Measurements from ENCODE around the gene CDK1.

CDK1 gene

DNA sequence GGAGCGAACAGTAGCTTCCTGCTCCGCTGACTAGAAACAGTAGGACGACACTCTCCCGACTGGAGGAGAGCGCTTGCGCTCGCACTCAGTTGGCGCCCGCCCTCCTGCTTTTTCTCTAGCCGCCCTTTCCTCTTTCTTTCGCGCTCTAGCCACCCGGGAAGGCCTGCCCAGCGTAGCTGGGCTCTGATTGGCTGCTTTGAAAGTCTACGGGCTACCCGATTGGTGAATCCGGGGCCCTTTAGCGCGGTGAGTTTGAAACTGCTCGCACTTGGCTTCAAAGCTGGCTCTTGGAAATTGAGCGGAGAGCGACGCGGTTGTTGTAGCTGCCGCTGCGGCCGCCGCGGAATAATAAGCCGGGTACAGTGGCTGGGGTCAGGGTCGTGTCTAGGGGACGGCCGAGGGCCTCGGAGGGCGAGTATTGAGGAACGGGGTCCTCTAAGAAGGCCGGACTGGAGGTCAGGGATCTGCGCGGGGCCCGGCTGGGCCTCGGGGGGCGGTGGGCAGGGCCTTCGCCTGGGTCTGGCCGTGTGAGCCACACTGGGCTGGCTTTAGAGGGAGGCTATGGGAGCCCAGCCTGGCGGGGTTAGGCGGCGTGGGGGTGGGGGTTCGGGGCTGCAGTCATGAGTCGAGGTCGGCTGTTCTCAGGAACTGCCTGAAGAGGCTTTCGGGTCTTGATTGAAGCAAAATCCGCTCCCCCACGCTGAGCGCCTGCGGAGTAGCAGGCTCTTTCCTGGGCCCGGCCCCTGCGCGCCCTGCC lies at the start of gene CDK1:
Gene CDK1, plus strand, starts transcription at position 265 of the 757 bp plus-strand sequence. CDS start 1,688 bp downstream, outside the sequence.
- no peaks in the 10 kb centered on the region for H3K9me3 ChIP-seq (ENCODE audit: control insufficient read depth in 1 of 2, low read length in 2 of 2)
- peak within 1 kb of the TSS; percentile 75 to 80 for H3K4me3 ChIP-seq (ENCODE audit: low read depth in 1 of 2, low read length in 2 of 2)
- no peaks in the 10 kb centered on the region for H3K27me3 ChIP-seq (ENCODE audit: low read depth, low read length)
- peak within 1 kb of the TSS; percentile 10 for H3K27ac ChIP-seq (ENCODE audit: low read length)
- no peaks in the 10 kb centered on the region for H3K36me3 ChIP-seq (ENCODE audit: control insufficient read depth in 1 of 2, insufficient read depth in 2 of 2, low read length in 2 of 2)
- H3K4me1 ChIP-seq (ENCODE audit: control insufficient read depth in 1 of 2, insufficient read depth in 2 of 2, low read length in 2 of 2): peaks cover 0 to 8% of the 10 kb centered on the region in 2 donors

DNA sequence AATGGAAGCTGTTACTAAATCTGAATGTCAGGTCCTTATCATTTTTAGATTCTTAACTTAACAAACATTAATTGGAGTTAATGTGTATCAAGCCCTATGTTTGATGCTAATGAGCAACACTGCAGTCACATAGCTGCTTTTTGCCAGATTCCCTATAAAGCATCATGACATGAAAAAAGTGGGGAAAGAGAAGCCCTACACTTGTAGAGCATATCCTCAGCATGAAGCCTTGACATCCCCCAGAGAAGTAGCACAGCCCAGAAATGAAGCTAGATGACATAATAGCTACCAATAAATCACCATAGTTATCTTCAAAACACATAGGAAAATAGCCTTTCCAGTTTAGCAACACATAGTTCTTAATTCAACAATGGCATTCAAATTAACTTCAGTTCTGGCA lies 49.2 kb upstream of the CDK1 start:
- H3K9me3 ChIP-seq (ENCODE audit: control insufficient read depth in 1 of 2, low read length in 2 of 2): no peaks in the 10 kb centered on the region
- H3K27me3 ChIP-seq (ENCODE audit: low read depth, low read length): no peaks in the 10 kb centered on the region
- no peak overlapping the region for H3K4me3 ChIP-seq (ENCODE audit: low read depth in 1 of 2, low read length in 2 of 2)
- no peaks in the 10 kb centered on the region for H3K36me3 ChIP-seq (ENCODE audit: control insufficient read depth in 1 of 2, insufficient read depth in 2 of 2, low read length in 2 of 2)
- H3K4me1 ChIP-seq (ENCODE audit: control insufficient read depth in 1 of 2, insufficient read depth in 2 of 2, low read length in 2 of 2): peaks cover 0 to 5% of the 10 kb centered on the region in 2 donors
- no peak overlapping the region for H3K27ac ChIP-seq (ENCODE audit: low read length)

DNA sequence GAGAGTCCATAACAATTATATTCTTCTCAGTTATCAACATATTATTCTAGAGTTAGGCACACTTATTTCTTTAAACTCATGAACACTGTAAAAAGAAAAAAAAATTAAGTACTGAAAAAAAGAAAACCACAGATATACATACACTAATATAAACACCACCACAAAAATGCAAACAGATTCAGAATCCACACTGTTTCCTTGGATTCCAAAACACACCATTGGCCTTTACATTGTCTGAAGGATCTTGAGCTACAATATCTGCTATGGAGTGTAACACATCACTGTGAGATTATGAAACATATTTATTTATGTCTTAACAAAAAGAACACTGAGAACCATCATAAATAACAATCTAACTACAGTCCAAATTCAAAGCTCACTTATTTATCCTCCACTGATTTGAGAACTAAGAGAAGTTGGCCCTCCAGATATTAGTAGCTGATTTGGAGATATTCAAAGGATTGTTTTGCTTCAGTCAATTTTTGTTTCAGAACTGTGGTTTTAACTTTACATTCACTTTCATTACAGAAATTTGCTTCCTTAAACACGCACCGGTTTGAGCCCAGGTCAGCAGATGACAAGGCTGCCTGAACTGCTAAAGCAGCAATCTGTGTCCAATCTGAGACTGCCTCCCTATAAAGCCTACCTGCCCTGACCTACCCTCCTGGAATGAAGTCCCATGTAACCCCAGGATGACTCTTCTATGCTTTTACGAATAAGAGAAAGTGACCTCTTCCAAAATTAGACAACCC lies 47.0 kb upstream of the CDK1 start:
- H3K9me3 ChIP-seq (ENCODE audit: control insufficient read depth in 1 of 2, low read length in 2 of 2): no peaks in the 10 kb centered on the region
- no peaks in the 10 kb centered on the region for H3K27me3 ChIP-seq (ENCODE audit: low read depth, low read length)
- H3K4me1 ChIP-seq (ENCODE audit: control insufficient read depth in 1 of 2, insufficient read depth in 2 of 2, low read length in 2 of 2): peaks cover 0 to 5% of the 10 kb centered on the region in 2 donors
- no peaks in the 10 kb centered on the region for H3K36me3 ChIP-seq (ENCODE audit: control insufficient read depth in 1 of 2, insufficient read depth in 2 of 2, low read length in 2 of 2)
- peak overlapping the region in 1 of 2 donors; percentile 75 for H3K4me3 ChIP-seq (ENCODE audit: low read depth in 1 of 2, low read length in 2 of 2)
- peak overlapping the region; percentile 68 for H3K27ac ChIP-seq (ENCODE audit: low read length)

DNA sequence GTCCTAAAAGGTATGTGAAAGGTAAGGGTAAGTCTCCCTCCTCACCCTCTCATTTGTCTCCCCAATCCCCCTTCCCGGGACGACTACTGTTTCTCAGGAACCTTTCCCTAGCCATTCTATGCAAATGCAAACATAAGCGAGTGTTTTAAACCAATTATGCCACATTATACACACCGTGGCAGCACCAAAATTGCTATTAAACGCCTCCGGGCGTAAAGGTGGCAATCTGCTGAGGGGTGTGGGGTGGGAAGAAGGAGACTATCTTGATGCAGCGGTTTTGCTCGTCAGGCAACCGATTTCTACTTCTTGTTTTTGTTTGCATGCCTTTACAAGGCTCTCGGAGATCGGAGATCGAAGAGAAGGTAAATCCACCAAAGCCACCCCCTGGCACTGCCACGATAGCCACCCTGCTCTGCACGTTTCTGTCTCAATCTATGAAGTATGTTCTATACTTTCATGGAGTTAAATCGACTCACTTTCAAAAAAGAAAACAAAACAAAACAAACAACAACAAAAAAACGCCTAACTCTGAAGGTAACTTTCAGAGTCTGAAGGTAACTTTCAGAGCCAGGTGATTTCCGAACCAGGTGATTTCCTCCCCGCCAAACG lies 46.0 kb upstream of the CDK1 start:
- Histone ChIP-seq H3K27ac (ENCODE audit: low read length) (peak overlapping the region; percentile 68), H3K4me3 (ENCODE audit: low read depth in 1 of 2, low read length in 2 of 2) (peak overlapping the region; percentile 66 to 75)

DNA sequence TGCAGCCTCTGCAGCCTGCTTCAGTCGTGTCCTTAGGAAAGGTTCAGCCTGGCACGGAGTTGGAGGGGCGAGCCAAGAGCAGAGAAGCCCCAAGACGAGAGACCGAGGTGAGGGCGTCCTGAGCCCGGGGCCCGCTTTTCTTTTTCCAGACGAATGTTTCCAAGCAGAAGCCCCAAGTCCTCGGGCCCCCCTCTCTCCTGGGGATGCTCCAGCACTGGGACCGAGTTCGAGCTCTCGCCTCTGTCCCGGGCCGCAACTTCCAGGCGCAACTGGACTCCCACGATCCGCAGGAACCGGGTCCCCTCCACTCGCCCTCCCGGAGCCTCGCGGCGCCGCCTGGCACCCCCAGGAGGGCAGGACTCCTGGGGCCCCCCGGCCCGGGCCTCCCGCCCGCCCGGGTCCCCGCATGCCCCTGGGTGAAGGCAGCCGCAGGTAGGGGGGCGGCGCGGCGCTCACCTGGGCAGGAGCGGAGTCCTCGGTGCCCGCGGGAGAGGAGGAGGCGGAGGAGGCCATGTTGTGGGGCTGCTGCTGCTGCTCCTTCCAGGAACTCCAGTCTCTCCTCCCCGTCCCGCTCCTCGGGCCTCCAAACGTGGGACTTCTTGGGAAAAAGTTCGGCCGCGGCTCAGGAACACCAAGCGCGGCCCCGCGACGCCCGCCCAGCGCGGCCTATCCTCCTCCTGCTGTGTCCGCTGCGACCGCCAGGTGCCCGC lies 45.3 kb upstream of the CDK1 start:
- Histone ChIP-seq H3K4me3 (ENCODE audit: low read depth in 1 of 2, low read length in 2 of 2) (peak overlapping the region; percentile 66 to 75), H3K9me3 (ENCODE audit: control insufficient read depth in 1 of 2, low read length in 2 of 2) (no peaks in the 10 kb centered on the region), H3K4me1 (ENCODE audit: control insufficient read depth in 1 of 2, insufficient read depth in 2 of 2, low read length in 2 of 2) (peaks cover 0 to 5% of the 10 kb centered on the region in 2 donors), H3K36me3 (ENCODE audit: control insufficient read depth in 1 of 2, insufficient read depth in 2 of 2, low read length in 2 of 2) (no peaks in the 10 kb centered on the region), H3K27ac (ENCODE audit: low read length) (peak overlapping the region; percentile 68), H3K27me3 (ENCODE audit: low read depth, low read length) (no peaks in the 10 kb centered on the region)

More for the DNA sequence above, 46.0 kb upstream of the CDK1 start:
- no peaks in the 10 kb centered on the region for H3K36me3 ChIP-seq (ENCODE audit: control insufficient read depth in 1 of 2, insufficient read depth in 2 of 2, low read length in 2 of 2)
- H3K9me3 ChIP-seq (ENCODE audit: control insufficient read depth in 1 of 2, low read length in 2 of 2): no peaks in the 10 kb centered on the region
- H3K27me3 ChIP-seq (ENCODE audit: low read depth, low read length): no peaks in the 10 kb centered on the region
- H3K4me1 ChIP-seq (ENCODE audit: control insufficient read depth in 1 of 2, insufficient read depth in 2 of 2, low read length in 2 of 2): peaks cover 0 to 5% of the 10 kb centered on the region in 2 donors

DNA sequence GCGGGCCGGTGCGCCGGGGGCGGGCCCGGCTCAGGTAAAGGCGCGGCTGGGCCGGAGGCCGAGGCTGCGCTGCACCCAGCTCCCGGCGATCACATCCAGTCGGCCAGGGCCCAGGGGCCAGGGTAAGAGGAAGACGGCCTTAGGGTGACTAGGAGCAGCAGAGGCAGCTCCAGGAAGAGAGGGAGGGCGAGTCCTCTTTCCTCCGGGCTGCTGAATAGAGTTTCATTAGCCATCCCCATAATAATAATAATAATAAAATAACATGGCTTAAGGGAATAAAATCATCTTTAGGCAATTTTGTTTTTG lies 44.8 kb upstream of the CDK1 start:
- no peak overlapping the region for H3K27ac ChIP-seq (ENCODE audit: low read length)

DNA sequence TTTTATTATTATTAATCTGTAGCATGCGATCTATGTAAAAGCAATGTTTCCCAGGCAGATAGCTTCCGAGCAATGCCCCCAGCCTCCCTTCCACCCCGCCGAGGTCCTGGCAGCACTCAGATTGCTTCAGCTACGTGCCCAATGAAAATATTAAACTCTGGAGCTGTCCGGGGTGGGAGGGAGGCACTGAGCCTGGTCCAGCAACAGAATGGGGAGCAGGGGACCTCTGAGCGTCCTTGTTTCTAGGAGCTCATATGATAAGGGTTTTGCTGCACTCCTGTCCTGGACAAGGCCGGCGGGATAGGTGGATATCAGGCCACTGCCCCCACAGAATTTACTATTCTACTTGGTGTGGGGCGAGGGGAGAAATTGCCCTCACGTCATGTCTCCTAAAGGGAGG lies 44.5 kb upstream of the CDK1 start:
- Histone ChIP-seq H3K27ac (ENCODE audit: low read length) (no peak overlapping the region), H3K4me1 (ENCODE audit: control insufficient read depth in 1 of 2, insufficient read depth in 2 of 2, low read length in 2 of 2) (peaks cover 0 to 5% of the 10 kb centered on the region in 2 donors), H3K27me3 (ENCODE audit: low read depth, low read length) (no peaks in the 10 kb centered on the region), H3K4me3 (ENCODE audit: low read depth in 1 of 2, low read length in 2 of 2) (peak overlapping the region in 1 of 2 donors; percentile 66), H3K36me3 (ENCODE audit: control insufficient read depth in 1 of 2, insufficient read depth in 2 of 2, low read length in 2 of 2) (no peaks in the 10 kb centered on the region), H3K9me3 (ENCODE audit: control insufficient read depth in 1 of 2, low read length in 2 of 2) (no peaks in the 10 kb centered on the region)

More for the DNA sequence above, 44.8 kb upstream of the CDK1 start:
- Histone ChIP-seq H3K27me3 (ENCODE audit: low read depth, low read length) (no peaks in the 10 kb centered on the region), H3K4me1 (ENCODE audit: control insufficient read depth in 1 of 2, insufficient read depth in 2 of 2, low read length in 2 of 2) (peaks cover 0 to 5% of the 10 kb centered on the region in 2 donors), H3K4me3 (ENCODE audit: low read depth in 1 of 2, low read length in 2 of 2) (peak overlapping the region; percentile 66 to 75), H3K9me3 (ENCODE audit: control insufficient read depth in 1 of 2, low read length in 2 of 2) (no peaks in the 10 kb centered on the region), H3K36me3 (ENCODE audit: control insufficient read depth in 1 of 2, insufficient read depth in 2 of 2, low read length in 2 of 2) (no peaks in the 10 kb centered on the region)

DNA sequence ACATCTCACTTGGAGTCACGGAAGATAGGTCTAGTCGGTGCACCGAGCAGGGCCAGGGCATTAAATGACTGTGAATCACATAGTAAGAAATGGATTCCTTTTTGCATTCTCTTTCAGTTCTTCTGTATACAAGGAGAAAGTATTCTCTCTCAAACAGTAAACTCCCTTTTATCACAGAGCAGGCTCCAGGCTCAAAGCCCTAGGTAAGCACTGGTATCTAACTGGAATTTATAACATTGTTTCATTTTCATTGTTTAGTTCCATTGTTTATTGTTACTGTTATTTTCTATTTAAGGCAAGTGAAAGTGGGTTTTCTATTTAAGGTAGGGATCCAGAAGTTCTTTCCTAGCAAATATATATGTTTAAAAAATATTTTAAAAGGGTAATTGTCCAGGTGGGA lies 44.1 kb upstream of the CDK1 start:
- H3K27ac ChIP-seq (ENCODE audit: low read length): no peak overlapping the region
- H3K4me1 ChIP-seq (ENCODE audit: control insufficient read depth in 1 of 2, insufficient read depth in 2 of 2, low read length in 2 of 2): peaks cover 0 to 5% of the 10 kb centered on the region in 2 donors
- H3K4me3 ChIP-seq (ENCODE audit: low read depth in 1 of 2, low read length in 2 of 2): no peak overlapping the region
- H3K9me3 ChIP-seq (ENCODE audit: control insufficient read depth in 1 of 2, low read length in 2 of 2): no peaks in the 10 kb centered on the region
- no peaks in the 10 kb centered on the region for H3K36me3 ChIP-seq (ENCODE audit: control insufficient read depth in 1 of 2, insufficient read depth in 2 of 2, low read length in 2 of 2)
- no peaks in the 10 kb centered on the region for H3K27me3 ChIP-seq (ENCODE audit: low read depth, low read length)

DNA sequence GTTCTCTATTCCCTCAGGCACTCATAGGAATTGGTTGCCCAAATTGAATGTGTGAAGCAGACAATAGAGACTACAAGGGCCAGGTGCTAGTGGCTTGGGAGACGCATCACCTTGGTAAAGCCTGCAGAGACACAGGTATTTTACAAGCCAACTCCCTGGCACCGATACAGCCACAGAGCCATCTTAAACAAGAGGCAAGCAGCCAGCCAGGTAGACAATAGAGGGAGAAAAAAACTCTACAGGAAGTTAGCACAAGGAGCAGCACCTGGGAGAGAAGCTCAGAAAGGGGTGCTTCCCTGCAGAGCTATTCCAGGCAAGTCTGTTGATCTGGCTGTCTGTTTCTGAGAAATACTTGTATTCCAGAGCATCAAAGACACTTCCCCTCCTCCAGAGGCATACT lies 43.0 kb upstream of the CDK1 start:
- Histone ChIP-seq H3K9me3 (ENCODE audit: control insufficient read depth in 1 of 2, low read length in 2 of 2) (no peaks in the 10 kb centered on the region), H3K36me3 (ENCODE audit: control insufficient read depth in 1 of 2, insufficient read depth in 2 of 2, low read length in 2 of 2) (no peaks in the 10 kb centered on the region), H3K27ac (ENCODE audit: low read length) (no peak overlapping the region), H3K4me3 (ENCODE audit: low read depth in 1 of 2, low read length in 2 of 2) (no peak overlapping the region), H3K27me3 (ENCODE audit: low read depth, low read length) (no peaks in the 10 kb centered on the region), H3K4me1 (ENCODE audit: control insufficient read depth in 1 of 2, insufficient read depth in 2 of 2, low read length in 2 of 2) (peaks cover 0 to 5% of the 10 kb centered on the region in 2 donors)

DNA sequence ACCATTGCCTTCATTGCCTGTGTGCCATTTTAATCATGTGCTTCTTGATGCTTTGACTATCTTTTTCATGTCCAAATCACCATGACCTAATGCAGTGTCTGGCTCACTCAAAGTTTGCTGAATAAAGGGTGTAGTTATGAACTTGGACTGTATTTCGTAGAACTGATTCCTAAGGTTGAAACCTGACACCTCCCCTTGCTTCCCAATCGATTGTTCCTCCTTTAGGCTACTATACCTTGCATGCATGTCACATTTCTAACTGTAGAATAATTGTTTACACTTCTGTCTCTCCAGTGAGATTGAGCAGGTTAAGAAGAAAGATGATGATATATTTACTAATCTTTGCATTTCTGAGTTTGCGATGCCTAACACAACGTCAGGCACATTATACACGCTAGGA lies 41.0 kb upstream of the CDK1 start:
- H3K4me3 ChIP-seq (ENCODE audit: low read depth in 1 of 2, low read length in 2 of 2): no peak overlapping the region
- no peaks in the 10 kb centered on the region for H3K36me3 ChIP-seq (ENCODE audit: control insufficient read depth in 1 of 2, insufficient read depth in 2 of 2, low read length in 2 of 2)
- H3K4me1 ChIP-seq (ENCODE audit: control insufficient read depth in 1 of 2, insufficient read depth in 2 of 2, low read length in 2 of 2): peaks cover 0 to 5% of the 10 kb centered on the region in 2 donors
- no peak overlapping the region for H3K27ac ChIP-seq (ENCODE audit: low read length)
- no peaks in the 10 kb centered on the region for H3K9me3 ChIP-seq (ENCODE audit: control insufficient read depth in 1 of 2, low read length in 2 of 2)
- no peaks in the 10 kb centered on the region for H3K27me3 ChIP-seq (ENCODE audit: low read depth, low read length)

DNA sequence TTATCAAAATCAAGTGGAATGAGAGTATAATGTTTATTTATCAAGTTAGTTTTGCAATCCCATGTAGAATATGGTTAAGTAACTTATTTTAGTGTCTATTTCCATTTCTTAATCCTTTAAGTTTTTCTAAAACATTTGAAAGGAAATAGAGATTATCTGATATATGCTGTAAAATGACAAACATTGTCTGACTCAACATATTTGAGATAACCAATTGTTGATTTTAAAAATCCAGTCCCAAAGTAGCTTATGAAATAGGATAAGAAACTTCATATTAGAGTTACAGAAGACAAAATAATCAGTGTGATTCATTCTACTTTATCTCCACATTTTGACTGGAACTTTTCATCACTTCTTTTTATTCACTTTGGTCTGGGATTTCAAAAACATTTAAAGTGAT lies 38.7 kb upstream of the CDK1 start:
- Histone ChIP-seq H3K27ac (ENCODE audit: low read length) (no peak overlapping the region), H3K4me1 (ENCODE audit: control insufficient read depth in 1 of 2, insufficient read depth in 2 of 2, low read length in 2 of 2) (no peaks in the 10 kb centered on the region), H3K9me3 (ENCODE audit: control insufficient read depth in 1 of 2, low read length in 2 of 2) (no peaks in the 10 kb centered on the region), H3K36me3 (ENCODE audit: control insufficient read depth in 1 of 2, insufficient read depth in 2 of 2, low read length in 2 of 2) (no peaks in the 10 kb centered on the region), H3K4me3 (ENCODE audit: low read depth in 1 of 2, low read length in 2 of 2) (no peak overlapping the region), H3K27me3 (ENCODE audit: low read depth, low read length) (no peaks in the 10 kb centered on the region)

Measured in muscle layer of duodenum (tissue), 2 donors.